ENCODE data around the gene INPP4B.
A peak's percentile ranks its signal among the peaks of the same experiment; 100 is the strongest.

Gene INPP4B

DNA sequence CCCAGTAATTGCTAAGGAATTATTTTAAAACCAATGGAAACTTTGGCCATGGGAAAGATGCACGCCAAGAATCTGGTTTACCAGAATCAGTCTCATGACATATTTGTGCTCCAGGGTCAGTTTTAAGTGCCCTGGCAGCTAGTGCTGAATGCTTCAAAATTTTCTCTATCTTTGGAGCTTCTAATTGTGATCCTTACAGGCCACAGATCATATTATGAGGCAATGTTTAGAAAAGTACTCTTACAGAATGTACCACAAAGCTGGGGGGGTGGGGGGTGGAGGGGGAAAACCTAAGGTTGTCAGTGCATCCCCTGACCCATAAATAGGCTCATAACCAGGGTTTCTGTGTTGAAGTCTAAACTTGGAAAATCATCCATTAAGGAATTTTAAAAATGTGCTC is 514.5 kb downstream of the INPP4B start:
- DNase-seq, result no peak

DNA sequence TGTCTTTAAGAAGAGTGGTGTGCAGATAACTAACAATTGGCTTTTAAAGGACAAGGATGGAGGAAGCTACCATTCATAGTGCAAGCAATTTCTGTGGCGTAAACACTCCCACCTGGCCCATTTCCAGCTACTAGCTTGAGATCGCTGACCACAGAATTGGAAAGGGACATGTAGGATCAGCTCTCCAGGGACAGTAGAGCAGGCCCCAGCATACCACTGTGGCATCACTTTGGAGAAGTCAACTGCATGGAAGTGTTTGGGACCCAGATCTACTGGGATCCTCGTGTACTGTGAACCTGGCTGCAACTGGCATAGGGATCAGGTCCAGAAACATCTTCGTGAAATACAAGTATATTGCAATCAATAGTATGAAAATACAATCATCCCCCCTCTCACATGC is 515.0 kb downstream of the INPP4B start:
- DNase-seq, result no peak

DNA sequence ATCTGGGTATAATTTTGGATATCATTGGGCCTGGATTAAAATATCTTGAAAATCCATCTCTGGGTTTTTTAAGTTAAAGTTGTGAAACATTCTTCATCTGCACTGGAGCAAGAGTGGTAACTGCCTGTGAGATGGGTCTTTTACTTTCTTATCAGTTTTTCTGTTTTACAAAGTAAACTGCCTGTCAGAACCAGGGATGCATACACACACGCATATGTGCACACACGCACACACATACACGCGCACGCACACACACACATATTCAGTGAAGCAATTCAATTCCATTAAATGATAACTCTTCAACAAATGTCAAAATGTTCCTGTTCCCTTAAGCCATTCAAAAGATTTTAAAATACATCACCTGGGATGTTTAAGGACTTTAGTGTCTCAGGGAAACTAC is 515.8 kb downstream of the INPP4B start:
- no peak for DNase-seq

DNA sequence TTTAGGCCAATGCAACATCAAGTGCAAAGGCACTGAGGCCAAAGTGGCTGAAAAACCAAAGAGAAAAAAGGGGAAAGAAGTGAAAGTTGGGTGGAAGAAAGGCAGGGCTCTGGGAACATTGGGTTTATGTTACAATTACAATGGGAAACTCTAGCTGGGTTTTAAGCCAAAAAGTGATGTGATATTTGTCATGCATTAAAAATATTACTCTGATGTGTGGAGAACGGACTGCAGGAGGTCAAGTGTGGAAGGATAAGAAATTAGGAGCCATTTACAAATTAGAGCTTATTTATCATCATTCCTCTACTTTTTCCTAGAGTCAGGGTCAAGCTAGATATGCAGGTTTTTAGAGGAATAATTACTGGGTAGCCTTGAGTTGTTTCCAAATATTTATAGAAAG is 516.8 kb downstream of the INPP4B start:
- no peak for DNase-seq

DNA sequence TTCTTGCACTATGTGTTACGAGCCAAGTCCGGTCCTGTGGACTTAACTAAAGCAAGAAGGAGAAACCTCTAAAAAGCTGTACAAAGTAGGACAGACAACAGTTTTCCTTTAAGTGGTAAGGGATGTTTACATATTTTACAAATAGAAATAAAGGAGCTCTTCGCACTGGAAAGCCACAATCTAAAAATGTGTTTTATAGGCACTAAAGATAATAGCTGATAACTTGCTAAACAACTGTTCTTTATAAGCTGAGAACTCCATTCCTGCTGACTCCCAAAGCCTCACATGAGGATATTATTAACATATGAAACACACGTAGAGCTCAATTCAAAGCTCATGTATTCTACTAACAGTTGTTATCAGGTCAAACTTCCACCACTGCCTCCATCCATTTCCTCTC is 519.9 kb downstream of the INPP4B start:
- DNase-seq, result no peak

DNA sequence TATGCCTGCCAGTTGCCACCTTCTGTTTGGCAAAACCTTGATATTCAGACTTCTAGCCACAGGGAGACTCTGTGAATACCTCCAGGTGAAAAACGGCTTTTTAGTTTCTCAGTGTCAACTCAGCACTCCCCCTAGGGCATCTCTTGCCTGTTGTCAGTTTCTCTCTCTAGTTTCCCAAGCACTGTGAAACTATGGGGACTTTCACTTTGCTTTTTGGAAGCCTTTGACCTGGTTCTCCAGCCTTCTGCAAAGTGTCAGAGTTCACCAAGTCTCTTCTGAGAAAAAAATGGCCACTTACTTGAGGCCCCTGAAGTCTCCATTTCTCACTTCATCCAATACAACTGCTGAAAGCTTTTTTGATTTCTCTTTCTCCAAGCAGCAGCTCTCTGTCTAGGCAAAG is 521.5 kb downstream of the INPP4B start:
- DNase-seq, result peak in 1 of 5 donors; percentile 62

DNA sequence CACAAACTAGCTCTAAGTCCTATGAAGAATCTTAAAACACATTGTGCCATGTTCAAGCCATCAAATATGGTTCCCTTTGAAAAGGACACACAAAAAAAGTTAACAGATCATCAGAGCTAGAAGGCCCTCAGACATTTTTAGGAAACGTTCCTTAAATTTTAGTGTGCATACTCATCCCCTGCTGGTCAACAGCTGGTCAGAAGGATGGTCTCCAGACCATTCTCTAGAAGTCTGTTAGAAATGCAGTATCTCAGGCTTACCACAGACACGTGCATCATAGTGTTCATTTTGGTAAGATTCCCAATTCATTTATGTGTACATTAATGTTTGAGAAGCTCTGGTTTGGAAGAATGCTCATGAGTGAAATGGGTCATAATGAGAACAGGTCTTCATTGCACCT is 523.1 kb downstream of the INPP4B start:
- DNase-seq, result no peak

DNA sequence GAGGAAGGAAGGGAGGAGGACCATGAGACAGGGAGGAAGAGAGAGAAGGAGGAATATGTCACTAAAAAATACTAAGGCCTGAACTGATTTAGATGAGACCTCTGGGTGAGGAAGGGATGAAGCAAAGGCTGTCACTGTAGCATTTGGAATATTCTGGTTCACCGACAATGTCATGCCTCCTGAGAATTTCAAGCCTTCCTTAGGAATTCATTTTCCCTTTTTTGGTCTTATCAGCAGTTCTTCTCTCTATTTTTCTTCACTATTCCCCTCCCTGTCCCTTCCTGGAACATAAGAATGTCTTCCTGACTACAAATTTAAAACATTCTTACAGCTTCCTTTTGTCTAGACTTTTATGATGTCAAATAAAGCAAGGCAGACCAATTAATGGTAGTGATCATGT is 527.8 kb downstream of the INPP4B start:
- DNase-seq, result no peak

DNA sequence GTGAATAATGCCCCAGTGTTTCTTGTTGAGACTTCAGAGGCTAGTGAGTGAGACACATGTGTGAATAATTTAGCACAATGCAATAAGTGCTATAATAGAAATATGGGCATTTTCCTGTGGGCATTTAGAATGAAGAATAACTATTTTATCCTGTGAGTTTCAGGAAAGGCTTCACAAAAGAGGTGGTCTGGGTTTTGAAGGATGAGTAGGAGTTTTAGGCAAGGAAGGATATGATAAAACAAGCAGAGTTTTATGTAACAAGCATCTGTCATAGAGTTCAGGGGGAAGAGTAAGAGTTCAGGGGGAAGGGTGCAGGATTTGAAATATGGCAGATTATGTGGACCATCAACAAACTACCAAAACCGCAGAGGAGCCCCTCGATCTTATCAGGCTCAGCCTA is 529.2 kb downstream of the INPP4B start:
- no peak for DNase-seq

DNA sequence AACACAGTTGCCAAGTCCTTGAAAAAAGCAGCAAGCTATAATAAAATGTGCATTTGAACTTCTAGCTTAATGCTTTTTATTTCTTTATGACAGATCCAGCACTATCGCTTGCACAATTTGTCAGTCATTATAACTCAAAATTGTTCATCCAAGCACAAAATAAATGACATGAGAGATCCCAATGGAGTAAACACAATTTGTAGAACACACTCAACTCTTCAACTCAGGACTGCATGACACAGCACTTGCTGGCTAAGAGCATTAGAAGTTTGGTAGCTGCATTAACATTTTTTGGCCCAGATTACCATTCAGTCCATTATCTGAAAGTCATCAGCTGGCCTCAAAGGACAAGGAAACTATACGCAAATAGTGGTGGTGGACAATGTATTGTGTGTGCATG is 530.1 kb downstream of the INPP4B start:
- no peak for DNase-seq

DNA sequence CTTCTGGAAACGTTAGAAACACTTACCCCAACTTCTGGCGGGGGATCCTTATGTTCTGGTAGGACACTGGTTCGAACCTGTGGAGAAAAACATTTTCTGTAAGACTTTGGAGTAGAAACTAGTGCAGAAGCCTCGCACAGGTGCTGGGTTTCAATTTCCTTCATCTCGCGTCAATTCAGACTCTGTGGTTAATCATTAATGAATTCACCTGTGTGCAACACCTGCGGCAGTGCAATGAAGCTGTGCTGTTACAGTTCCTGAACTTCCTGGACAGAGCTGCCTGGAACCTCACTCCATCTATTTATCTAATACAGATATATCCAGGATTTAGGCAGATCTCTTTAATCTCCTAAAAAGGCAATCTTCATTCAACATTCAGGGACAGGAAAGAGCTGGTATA is 531.4 kb downstream of the INPP4B start:
- DNase-seq, result no peak

DNA sequence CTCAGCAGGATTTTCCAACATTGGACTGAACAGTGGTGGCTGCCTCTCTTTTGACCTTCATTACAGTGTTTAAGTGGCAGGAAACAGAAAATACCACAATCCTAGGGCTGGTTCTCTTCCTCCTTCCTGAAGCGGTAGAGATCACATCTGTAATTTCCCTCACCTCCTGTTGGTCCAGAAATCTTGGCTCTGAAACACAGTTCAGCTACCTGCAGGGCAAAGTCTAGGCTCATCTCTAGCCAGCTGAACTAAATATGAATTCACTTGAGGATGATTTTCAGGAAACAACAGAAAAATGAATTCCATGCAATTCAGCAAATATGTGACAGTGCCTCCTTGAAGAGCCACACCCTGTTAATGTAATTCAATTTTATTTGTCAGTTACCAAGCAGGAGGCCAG is 531.9 kb downstream of the INPP4B start:
- no peak for DNase-seq

DNA sequence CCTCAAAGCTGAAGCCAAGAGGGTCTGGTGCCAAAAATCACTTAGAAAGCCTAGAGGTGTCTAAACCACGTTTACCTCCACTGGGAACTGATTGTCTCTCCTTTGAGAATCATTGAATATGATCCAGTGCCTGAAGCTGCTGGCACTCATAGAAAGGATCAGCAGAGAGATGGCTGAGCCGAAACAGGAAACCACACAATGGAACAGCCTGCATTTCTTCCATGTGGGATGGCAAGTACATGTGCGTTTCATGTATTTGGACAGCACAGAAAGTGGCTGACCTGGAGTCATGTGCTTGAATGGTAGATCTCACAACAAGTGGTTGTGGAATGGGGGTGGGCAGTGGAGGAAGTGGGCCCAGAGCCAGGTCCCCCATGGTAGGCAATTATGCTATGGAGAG is 533.7 kb downstream of the INPP4B start:
- no peak for DNase-seq

DNA sequence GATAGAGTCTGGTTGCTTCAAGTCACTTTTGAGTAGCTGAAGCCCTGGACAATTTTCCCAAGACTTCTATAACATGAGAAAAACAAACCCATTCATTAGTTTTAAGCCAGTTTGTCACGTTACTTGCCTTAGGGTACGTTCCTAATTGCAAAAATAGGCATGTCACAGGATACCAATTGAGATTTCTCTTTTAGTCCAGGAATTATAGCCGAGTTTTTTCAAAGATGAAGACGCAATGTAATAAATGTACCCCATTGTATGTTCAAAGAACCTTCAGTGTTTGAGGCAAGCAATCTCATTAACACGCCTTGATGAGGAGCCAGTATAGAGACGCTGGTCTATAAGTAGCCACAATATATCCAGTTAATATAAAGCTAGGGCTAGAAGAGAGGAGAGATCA is 534.2 kb downstream of the INPP4B start:
- DNase-seq, result no peak

DNA sequence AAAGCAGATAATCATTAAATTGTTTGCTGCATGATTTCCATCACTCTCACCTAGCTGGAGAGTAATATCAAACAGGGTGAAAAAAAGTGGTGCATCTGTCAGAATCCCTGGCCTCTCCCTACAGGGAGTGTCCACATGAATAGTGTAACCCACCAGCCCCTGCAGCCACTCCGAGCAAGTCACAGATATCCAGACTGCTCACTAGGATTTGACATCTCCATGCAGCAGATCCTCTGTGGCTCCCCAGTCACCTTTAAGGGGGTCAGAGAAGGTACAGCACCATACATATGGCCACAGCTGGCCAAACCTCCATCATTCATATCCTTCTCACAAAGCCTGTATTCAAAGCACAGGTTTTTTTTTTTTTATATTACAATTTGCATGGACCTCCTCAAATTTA is 536.3 kb downstream of the INPP4B start:
- no peak for DNase-seq

DNA sequence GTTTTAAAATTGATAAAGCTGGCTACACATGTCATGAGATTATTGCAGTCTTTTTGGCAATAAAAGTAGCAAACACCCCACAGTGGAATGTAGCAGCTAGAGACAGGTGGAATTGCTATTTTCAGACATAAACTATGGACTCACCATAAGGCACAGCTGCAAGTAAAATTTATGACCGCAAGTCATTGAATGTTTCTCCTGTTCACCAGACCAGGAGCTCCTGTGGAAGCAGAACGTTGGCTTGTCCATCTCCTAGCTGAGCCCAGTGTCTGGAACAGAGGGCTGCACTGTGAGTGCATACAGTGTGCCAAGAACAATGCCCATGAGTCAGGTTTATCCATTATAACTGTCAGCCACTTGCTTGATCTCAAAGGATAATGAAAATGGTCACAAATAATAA is 538.2 kb downstream of the INPP4B start:
- no peak for DNase-seq

DNA sequence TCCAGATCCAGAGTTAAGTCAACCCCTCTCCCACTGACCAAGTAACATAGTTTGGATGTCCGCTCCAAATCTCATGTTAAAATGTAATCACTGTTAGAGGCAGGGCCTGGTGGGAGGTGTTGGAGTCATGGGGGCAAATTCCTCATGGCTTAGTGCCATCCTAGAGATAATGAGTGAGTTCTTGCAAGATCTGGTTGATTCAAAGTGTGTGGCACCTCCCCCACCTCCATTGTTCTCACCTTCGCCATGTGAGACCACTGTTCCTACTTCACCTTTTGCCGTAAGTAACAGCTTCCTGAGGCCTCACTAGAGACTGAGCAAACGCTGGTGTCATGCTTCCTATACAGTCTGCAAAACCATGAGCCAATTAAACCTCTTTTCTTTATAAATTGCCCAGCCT is 548.8 kb downstream of the INPP4B start:
- no peak for DNase-seq

DNA sequence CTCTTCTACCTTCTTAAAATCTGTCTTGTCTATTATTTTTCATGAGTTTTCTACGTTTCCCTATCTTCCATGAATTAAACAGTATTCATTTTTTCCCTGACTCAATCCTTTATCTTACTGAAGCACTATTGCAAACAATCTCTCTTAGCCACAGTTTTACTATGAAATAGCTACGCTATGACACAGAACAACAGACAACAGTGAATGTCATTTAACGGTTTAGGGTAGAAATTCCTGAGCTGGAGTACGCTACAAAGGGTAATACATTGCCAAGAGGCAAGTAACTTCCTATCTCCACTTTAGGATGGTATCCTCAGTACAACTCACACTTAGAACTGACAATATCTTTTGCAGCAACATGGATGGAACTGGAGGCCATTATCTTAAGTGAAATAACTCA is 552.6 kb downstream of the INPP4B start:
- no peak for DNase-seq

DNA sequence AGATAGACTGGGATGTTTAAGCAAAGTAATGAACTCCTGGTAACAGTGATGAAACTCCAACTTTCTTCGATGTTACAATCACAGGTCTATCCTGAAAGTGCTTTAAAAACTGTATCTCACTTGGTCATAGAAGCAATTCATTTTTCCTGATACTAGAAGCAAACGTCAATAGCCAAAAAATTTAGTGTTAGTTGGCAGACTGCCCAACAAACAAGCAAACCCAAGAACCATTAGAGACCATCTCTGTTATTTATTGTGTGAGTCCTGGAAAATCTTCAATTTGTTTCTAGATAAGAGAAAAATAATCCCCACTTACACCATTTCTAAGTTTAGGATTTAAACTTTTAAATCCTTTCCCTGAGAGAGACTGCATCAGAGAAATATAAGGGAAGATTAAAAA is 553.9 kb downstream of the INPP4B start:
- DNase-seq, result no peak

DNA sequence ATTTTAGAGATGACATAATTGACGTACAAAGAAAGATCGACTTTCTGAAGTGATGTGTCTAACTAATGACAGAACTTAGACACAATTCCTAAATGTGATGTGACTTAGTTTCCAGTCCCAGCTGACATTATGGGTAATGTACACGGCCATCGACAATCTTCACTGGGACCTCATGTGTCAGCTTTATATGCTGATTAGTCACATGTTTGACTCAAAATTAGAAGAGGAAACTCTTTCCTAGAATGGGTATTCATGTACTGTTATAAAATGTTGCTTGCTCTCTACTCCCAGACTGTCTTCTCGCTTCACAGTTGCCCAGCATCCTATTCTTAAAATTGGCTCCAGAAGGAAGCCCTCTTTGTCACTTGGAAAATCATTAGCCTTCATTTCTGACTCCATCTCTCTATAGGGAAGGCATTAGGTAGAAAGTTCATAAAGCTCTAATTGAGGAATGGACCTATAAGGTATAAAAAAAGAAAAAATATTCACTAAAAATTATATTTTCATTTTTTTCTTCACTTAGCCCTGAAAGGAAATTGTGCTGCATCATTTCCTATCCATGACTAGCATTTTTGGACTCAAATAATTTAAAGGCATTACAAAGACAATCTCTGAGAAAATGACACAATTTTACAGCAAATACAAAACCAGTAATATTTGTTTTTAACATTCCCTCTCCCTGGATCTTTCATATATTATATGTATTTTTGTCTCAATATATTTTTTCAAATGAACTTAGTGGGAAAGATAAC is 554.6 kb downstream of the INPP4B start:
- no peak for DNase-seq

DNA sequence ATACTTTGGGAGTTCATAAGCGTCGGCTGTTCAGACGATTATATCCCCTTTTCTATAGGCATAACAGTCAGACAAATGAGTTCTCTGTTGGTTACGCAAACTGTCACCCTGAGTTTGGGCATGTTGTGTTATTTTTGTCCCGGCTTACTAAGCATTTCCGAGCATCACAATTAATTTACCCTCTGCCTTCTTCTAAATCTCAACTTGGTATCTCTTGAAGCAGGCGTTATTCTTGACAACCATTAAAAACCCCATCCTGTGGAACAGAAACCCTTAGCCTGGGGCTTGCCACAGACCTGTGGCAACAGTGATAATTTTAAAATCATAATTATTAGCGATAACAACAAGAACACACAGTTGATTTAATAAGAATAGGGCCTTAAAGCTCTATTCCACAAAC is 558.7 kb downstream of the INPP4B start:
- no peak for DNase-seq

DNA sequence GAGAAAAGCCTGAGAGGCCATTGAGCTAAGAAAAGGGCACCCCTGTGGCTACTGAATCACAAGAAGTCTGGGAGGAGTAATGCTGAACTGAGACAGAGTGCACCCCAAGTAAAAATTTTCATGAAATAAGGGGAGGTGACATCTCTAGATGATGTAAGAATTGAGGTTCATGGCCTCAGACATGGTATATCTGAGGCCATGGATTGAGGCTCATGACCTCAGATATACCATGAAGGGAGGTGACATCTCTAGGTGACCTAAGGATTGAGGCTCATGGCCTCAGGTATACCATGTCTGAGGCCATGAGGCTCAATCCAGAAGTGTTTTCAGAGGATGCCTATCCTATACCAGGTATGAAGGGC is 560.9 kb downstream of the INPP4B start:
- peak in 1 of 5 donors; percentile 47 for DNase-seq

DNA sequence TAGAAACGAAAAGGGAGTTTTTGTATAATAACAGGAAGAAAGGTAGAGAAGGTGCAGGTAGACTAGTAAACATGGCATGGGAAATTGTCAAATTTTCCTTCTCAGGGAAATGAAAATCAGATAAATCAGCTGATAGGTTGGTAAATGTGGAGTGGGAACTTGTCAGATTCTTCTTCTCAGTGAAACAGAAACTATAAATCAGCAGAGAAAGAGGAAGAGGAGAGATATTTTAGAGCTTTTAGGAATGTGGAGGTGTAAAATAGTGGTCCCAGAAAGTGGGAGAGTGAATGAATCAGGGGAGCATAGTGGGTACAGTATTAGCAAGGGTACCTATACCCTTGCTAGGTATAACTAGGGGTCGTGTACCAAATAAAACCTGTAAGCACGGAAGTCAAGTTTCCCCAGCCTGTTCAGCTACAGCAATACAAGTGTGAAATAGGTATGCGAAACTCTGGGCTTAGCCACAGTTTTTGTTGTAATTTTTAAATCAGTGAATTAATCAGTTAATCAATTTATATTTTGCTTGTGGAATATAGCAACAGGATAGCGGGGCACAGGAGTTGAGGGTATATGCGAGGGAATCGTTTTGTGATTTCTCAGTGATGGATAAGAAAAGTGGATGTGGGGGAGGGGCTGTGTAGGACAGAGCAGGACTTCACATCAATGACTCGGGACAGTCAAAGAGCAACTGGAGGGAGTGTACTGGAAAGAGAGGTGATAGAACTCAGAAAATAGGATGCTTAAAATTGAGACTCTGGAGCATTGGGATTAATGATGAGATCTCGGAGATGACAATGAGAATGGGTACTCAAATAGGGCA is 561.5 kb downstream of the INPP4B start:
- DNase-seq, result no peak

DNA sequence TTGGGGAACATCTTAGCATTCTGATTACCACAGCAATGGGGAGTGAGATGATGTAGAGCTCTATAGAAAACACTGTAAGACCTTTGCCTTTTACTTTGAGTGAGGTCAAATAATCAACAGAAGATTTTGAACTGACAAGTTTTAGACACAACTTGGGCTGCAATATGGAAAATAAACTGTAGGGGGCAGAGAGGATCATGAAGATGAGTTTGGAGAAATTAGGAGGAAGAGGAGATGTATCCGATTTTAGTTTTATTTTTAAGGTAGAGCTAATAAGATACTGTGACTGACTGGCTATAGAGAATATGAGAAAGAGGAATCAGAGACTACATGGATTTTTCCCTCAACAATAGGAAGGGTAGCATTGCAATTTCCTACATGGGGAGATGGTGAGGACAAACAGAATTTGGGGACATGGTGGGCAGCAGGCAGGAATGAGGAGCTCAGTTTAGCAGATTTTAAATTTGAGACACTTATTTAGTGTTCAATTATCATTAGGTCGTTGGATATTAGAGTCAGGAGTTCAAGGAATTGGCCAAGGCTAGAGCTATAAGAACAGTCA is 563.1 kb downstream of the INPP4B start:
- DNase-seq, result peak in 2 of 5 donors; percentile 14 to 44
